Mucosa of stomach (tissue), 1 donor: ENCODE results near the gene BAG1.
A peak's percentile ranks its signal among the peaks of the same experiment; 100 is the strongest.

Experiments used
- H3K27me3 ChIP-seq: one replicate; pipeline ENCODE4 v1.7.0; 2013; ENCODE audit warnings: mild to moderate bottlenecking, low read length; ENCODE audit not compliant: control insufficient read depth, insufficient read depth
- H3K36me3 ChIP-seq: one replicate; pipeline ENCODE4 v1.7.0; 2013; ENCODE audit warnings: low read length; ENCODE audit not compliant: control insufficient read depth, insufficient read depth
- H3K4me1 ChIP-seq: one replicate; pipeline ENCODE4 v1.7.0; 2013; ENCODE audit warnings: mild to moderate bottlenecking, low read length; ENCODE audit not compliant: control insufficient read depth, insufficient read depth
- H3K4me3 ChIP-seq: one replicate; pipeline ENCODE4 v1.7.0; 2013; ENCODE audit warnings: low read length
- H3K9ac ChIP-seq: one replicate; pipeline ENCODE4 v1.7.0; 2013; ENCODE audit warnings: mild to moderate bottlenecking, low read length, moderate library complexity
- H3K9me3 ChIP-seq: one replicate; pipeline ENCODE4 v1.7.0; 2013; ENCODE audit warnings: mild to moderate bottlenecking, low read length, moderate library complexity; ENCODE audit not compliant: control insufficient read depth
- donor health status: Pancreatic carcinoma.

Gene BAG1

GRCh38 chr9:33291901-33292300, 27.4 kb upstream of the BAG1 start:
- Histone ChIP-seq H3K9ac (no peak overlapping the region), H3K4me1 (peaks cover 34% of the 10 kb centered on the region), H3K36me3 (peaks cover 5% of the 10 kb centered on the region), H3K4me3 (no peak overlapping the region), H3K27me3 (no peaks in the 10 kb centered on the region), H3K9me3 (no peaks in the 10 kb centered on the region)

GRCh38 chr9:33291031-33291397, 26.5 kb upstream of the BAG1 start:
- Histone ChIP-seq H3K9ac (peak overlapping the region; percentile 98), H3K4me1 (peaks cover 30% of the 10 kb centered on the region), H3K27me3 (no peaks in the 10 kb centered on the region), H3K36me3 (peaks cover 5% of the 10 kb centered on the region), H3K9me3 (no peaks in the 10 kb centered on the region), H3K4me3 (peak overlapping the region; percentile 88)

GRCh38 chr9:33290247-33291030, 25.9 kb upstream of the BAG1 start, which contains the start of gene NFX1:
Gene NFX1 (plus strand): TSS chr9:33290516. CDS start chr9:33290573, 57 bp downstream.
- Histone ChIP-seq H3K27me3 (no peaks in the 10 kb centered on the region), H3K9ac (peak within 1 kb of the TSS; percentile 98), H3K9me3 (no peaks in the 10 kb centered on the region), H3K4me3 (peak within 1 kb of the TSS; percentile 88), H3K36me3 (peaks cover 5% of the 10 kb centered on the region), H3K4me1 (peaks cover 30% of the 10 kb centered on the region)

GRCh38 chr9:33289936-33290246, 25.4 kb upstream of the BAG1 start:
- Histone ChIP-seq H3K9me3 (no peaks in the 10 kb centered on the region), H3K9ac (peak overlapping the region; percentile 98), H3K4me3 (peak overlapping the region; percentile 88), H3K27me3 (no peaks in the 10 kb centered on the region), H3K36me3 (peaks cover 5% of the 10 kb centered on the region), H3K4me1 (peaks cover 30% of the 10 kb centered on the region)

- H3K36me3 ChIP-seq = peaks cover 5% of the 10 kb centered on the region
- H3K4me3 ChIP-seq = no peak overlapping the region
- H3K4me1 ChIP-seq = peaks cover 30% of the 10 kb centered on the region
- peak overlapping the region; percentile 98 for H3K9ac ChIP-seq
- no peaks in the 10 kb centered on the region for H3K9me3 ChIP-seq
- no peaks in the 10 kb centered on the region for H3K27me3 ChIP-seq
Measured at GRCh38 chr9:33289496-33289895, 25.0 kb upstream of the BAG1 start.

GRCh38 chr9:33288828-33289483, 24.4 kb upstream of the BAG1 start:
- Histone ChIP-seq H3K9ac (peak overlapping the region; percentile 98), H3K9me3 (no peaks in the 10 kb centered on the region), H3K36me3 (peaks cover 6% of the 10 kb centered on the region), H3K27me3 (no peaks in the 10 kb centered on the region), H3K4me1 (peaks cover 30% of the 10 kb centered on the region), H3K4me3 (no peak overlapping the region)

- no peak overlapping the region for H3K4me3 ChIP-seq
- H3K9ac ChIP-seq = no peak overlapping the region
- H3K4me1 ChIP-seq = peaks cover 30% of the 10 kb centered on the region
- H3K27me3 ChIP-seq = no peaks in the 10 kb centered on the region
- peaks cover 13% of the 10 kb centered on the region for H3K36me3 ChIP-seq
- no peaks in the 10 kb centered on the region for H3K9me3 ChIP-seq
Measured at GRCh38 chr9:33288235-33288634, 23.7 kb upstream of the BAG1 start.

- Histone ChIP-seq H3K4me1 (peaks cover 30% of the 10 kb centered on the region), H3K9me3 (no peaks in the 10 kb centered on the region), H3K27me3 (no peaks in the 10 kb centered on the region), H3K9ac (no peak overlapping the region), H3K36me3 (peaks cover 14% of the 10 kb centered on the region), H3K4me3 (no peak overlapping the region)
Measured at GRCh38 chr9:33287087-33287490, 22.6 kb upstream of the BAG1 start.

- Histone ChIP-seq H3K9me3 (no peaks in the 10 kb centered on the region), H3K4me1 (peaks cover 17% of the 10 kb centered on the region), H3K27me3 (no peaks in the 10 kb centered on the region), H3K4me3 (no peak overlapping the region), H3K36me3 (peaks cover 10% of the 10 kb centered on the region), H3K9ac (no peak overlapping the region)
Measured at GRCh38 chr9:33285502-33285901, 21.0 kb upstream of the BAG1 start.

- Histone ChIP-seq H3K9me3 (no peaks in the 10 kb centered on the region), H3K9ac (no peak overlapping the region), H3K4me3 (no peak overlapping the region), H3K4me1 (no peaks in the 10 kb centered on the region), H3K27me3 (no peaks in the 10 kb centered on the region), H3K36me3 (no peaks in the 10 kb centered on the region)
Measured at GRCh38 chr9:33277484-33277883, 13.0 kb upstream of the BAG1 start.

GRCh38 chr9:33273972-33274328, 9.4 kb upstream of the BAG1 start:
- no peak overlapping the region for H3K4me3 ChIP-seq

GRCh38 chr9:33273266-33273971, 8.9 kb upstream of the BAG1 start:
- Histone ChIP-seq H3K36me3 (no peaks in the 10 kb centered on the region), H3K4me3 (no peak overlapping the region), H3K9me3 (no peaks in the 10 kb centered on the region), H3K4me1 (peaks cover 10% of the 10 kb centered on the region), H3K27me3 (no peaks in the 10 kb centered on the region), H3K9ac (no peak overlapping the region)

More at GRCh38 chr9:33273972-33274328, 9.4 kb upstream of the BAG1 start:
- peaks cover 10% of the 10 kb centered on the region for H3K4me1 ChIP-seq
- no peaks in the 10 kb centered on the region for H3K36me3 ChIP-seq
- H3K27me3 ChIP-seq = no peaks in the 10 kb centered on the region
- H3K9me3 ChIP-seq = no peaks in the 10 kb centered on the region
- no peak overlapping the region for H3K9ac ChIP-seq
